ENCODE measurements around the gene DRICH1.

DNA sequence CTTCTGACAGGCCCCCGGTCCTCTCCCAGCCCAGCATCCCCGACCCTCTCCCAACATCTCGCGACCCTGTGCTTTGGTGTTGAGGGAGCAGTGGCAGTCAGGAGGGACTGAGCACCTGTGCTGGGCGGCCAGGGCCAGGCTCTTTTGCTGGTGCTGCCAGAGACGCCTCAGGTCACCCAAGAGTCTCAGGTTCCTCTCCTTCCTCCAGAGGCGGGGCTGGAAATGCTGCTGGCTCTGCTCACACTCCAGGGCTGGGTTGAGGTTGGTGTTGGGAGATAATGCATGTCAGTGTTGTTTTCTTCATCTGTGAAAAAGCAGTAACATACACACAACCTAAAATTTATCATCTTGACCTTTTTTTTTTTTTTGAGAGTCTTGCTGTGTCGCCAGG, 50.9 kb downstream of the DRICH1 start:
- no peak for TF ChIP-seq POLR2A (IDR thresholded peaks at IDR 0.05)
- TF ChIP-seq, protein P1, sequence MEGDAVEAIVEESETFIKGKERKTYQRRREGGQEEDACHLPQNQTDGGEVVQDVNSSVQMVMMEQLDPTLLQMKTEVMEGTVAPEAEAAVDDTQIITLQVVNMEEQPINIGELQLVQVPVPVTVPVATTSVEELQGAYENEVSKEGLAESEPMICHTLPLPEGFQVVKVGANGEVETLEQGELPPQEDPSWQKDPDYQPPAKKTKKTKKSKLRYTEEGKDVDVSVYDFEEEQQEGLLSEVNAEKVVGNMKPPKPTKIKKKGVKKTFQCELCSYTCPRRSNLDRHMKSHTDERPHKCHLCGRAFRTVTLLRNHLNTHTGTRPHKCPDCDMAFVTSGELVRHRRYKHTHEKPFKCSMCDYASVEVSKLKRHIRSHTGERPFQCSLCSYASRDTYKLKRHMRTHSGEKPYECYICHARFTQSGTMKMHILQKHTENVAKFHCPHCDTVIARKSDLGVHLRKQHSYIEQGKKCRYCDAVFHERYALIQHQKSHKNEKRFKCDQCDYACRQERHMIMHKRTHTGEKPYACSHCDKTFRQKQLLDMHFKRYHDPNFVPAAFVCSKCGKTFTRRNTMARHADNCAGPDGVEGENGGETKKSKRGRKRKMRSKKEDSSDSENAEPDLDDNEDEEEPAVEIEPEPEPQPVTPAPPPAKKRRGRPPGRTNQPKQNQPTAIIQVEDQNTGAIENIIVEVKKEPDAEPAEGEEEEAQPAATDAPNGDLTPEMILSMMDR (IDR thresholded peaks at IDR 0.05), result no peak

Measured in sigmoid colon (tissue), 3 donors.